Activated B cell treated with CpG ODN at 0.5 μM for 24 hours (primary cell): Measurements from ENCODE around the gene PIK3R6. TPM values are rescaled to one million over a fixed set of nuclear protein-coding genes. Genes with fewer than 3 reads are reported as not detected.
A peak's percentile ranks its signal among the peaks of the same experiment; 100 is the strongest.

Source experiments
- ATAC-seq: fragments of 200-7000 bp; cut with Tn5 transposase; one replicate; pipeline ENCODE4 v1.10.0; 2021; ENCODE audit warnings: low read depth, mild to moderate bottlenecking, moderate library complexity
- CTCF ChIA-PET: fragments of 350-600 bp; sonication (Branson Sonifier 250); formaldehyde crosslinking; loops from one replicate; lab custom pipeline; 2021; ENCODE audit warnings: antibody characterized with exemption; lab: Charles Lee
- POLR2A ChIA-PET: fragments of 350-600 bp; sonication (Branson Sonifier 250); formaldehyde crosslinking; loops from one replicate; lab custom pipeline; 2021; ENCODE audit warnings: antibody characterized with exemption; lab: Charles Lee
- DNase-seq: peaks from one replicate; pipeline ENCODE4 v3.0.0; 2022
- H3K27ac Mint-ChIP-seq: one replicate; pipeline ENCODE4 v1.8.0; 2020; ENCODE audit warnings: mixed read lengths
- H3K27me3 Mint-ChIP-seq: one replicate; pipeline ENCODE4 v1.8.0; 2021; ENCODE audit warnings: mixed read lengths
- H3K36me3 Mint-ChIP-seq: one replicate; pipeline ENCODE4 v1.8.0; 2021; ENCODE audit warnings: low read depth, mixed read lengths
- H3K4me1 Mint-ChIP-seq: one replicate; pipeline ENCODE4 v1.8.0; 2021; ENCODE audit warnings: mixed read lengths
- H3K4me3 Mint-ChIP-seq: one replicate; pipeline ENCODE4 v1.8.0; 2020; ENCODE audit warnings: mild to moderate bottlenecking, mixed read lengths
- H3K9me3 Mint-ChIP-seq: one replicate; pipeline ENCODE4 v1.8.0; 2020; ENCODE audit warnings: mixed read lengths
- intact Hi-C: fragments of 100-400 bp; cut with micrococcal nuclease; formaldehyde crosslinking; loops from one replicate; pipeline ENCODE4 v1.15.1; 2024
- total RNA-seq: library from RNA; stranded (reverse); gene quantifications from 2 replicates; pipeline ENCODE4 v1.2.3, GENCODE V29; 2022
- TF ChIP-seq, protein P1 (sequence below): fragments of 200-600 bp; IDR thresholded peaks from one replicate; pipeline ENCODE4 v1.8.0; 2022; ENCODE audit warnings: antibody characterized with exemption, mild to moderate bottlenecking

The PIK3R6 gene
- total RNA-seq, 1 donor from 2014 or later, result 0.91 TPM

DNA sequence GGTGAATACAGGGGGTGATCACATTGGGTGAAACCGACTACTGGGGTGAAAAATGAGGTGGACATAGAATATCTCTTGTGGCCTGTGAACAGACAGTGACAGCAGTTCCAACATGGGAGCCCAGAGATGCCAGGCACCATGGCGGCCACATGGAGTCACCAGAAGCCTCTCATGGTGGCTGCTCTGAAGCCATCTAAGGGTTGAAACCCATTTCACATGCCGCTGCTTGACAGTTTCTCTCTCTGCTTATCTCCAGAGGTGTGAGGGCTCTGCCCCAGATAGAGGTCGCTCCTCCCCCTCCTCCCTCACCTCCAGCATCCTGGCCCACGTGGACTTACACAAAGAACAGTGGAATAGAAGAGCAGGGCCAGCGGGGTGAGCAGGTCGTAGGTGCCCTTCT lies 37.9 kb upstream of the PIK3R6 start:
- DNase-seq (no peak), ATAC-seq (no peak)
- CTCF ChIA-PET, result no interaction called here
- Mint-ChIP-seq H3K27me3 (no peaks in the 10 kb centered on the region), H3K27ac (no peak overlapping the region), H3K9me3 (no peaks in the 10 kb centered on the region), H3K4me1 (peaks cover 37% of the 10 kb centered on the region), H3K36me3 (peaks cover 72% of the 10 kb centered on the region), H3K4me3 (no peak overlapping the region)
- POLR2A ChIA-PET, result no interaction called here
- TF ChIP-seq, protein P1, sequence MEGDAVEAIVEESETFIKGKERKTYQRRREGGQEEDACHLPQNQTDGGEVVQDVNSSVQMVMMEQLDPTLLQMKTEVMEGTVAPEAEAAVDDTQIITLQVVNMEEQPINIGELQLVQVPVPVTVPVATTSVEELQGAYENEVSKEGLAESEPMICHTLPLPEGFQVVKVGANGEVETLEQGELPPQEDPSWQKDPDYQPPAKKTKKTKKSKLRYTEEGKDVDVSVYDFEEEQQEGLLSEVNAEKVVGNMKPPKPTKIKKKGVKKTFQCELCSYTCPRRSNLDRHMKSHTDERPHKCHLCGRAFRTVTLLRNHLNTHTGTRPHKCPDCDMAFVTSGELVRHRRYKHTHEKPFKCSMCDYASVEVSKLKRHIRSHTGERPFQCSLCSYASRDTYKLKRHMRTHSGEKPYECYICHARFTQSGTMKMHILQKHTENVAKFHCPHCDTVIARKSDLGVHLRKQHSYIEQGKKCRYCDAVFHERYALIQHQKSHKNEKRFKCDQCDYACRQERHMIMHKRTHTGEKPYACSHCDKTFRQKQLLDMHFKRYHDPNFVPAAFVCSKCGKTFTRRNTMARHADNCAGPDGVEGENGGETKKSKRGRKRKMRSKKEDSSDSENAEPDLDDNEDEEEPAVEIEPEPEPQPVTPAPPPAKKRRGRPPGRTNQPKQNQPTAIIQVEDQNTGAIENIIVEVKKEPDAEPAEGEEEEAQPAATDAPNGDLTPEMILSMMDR, result no peak
- intact Hi-C loops, result no loop called here

DNA sequence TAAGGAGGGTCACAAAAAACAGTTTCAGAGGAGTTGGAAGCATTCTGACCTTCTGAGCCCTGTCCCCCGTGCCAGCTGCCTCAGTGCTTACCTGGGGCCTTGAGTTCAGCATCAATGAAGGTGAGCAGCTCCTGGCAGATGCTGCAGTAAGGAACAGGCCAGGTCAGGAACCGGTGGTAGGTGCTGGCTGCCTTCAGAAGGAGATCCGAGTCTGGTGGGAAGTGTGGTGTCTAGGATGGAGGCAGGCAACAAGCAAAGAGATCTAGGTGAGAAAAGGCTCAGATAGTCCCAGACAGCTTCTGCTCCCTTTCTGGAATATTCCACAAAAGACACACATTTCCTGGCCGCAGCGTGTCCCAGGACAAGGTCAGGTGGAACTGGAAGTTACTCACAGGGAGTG lies 37.2 kb upstream of the PIK3R6 start:
- Mint-ChIP-seq H3K4me3 (no peak overlapping the region), H3K9me3 (no peaks in the 10 kb centered on the region), H3K4me1 (peaks cover 37% of the 10 kb centered on the region), H3K27ac (peak overlapping the region; percentile 20), H3K36me3 (peaks cover 71% of the 10 kb centered on the region), H3K27me3 (no peaks in the 10 kb centered on the region)
- TF ChIP-seq, protein P1, result no peak
- ChIA-PET POLR2A (no interaction called here), CTCF (no interaction called here)
- ATAC-seq (no peak), DNase-seq (no peak)
- intact Hi-C loops, result no loop called here

DNA sequence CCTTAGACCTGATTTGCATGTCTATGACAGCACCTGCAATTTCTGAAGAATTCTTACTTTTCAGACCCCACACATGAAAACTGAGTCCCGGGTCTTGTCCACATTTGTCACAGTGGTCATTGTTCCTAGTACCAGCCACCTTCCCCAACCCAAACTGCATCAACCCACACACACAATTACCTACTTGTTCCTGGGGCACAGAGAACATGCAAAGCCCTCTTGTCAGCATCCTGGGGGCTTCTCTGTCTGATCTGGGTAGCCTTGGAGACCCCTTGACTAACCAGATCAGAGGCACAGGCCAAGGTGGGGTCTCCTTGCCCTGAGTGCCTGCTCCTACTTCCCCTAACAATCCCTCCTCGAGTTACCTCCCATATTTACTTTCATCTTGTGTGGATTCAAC lies 36.7 kb upstream of the PIK3R6 start:
- TF ChIP-seq, protein P1, result no peak
- ChIA-PET POLR2A (no interaction called here), CTCF (no interaction called here)
- ATAC-seq (no peak), DNase-seq (no peak)
- Mint-ChIP-seq H3K36me3 (peaks cover 68% of the 10 kb centered on the region), H3K4me3 (no peak overlapping the region), H3K4me1 (peaks cover 41% of the 10 kb centered on the region), H3K9me3 (no peaks in the 10 kb centered on the region), H3K27me3 (no peaks in the 10 kb centered on the region), H3K27ac (peak overlapping the region; percentile 20)
- intact Hi-C loops, result no loop called here

DNA sequence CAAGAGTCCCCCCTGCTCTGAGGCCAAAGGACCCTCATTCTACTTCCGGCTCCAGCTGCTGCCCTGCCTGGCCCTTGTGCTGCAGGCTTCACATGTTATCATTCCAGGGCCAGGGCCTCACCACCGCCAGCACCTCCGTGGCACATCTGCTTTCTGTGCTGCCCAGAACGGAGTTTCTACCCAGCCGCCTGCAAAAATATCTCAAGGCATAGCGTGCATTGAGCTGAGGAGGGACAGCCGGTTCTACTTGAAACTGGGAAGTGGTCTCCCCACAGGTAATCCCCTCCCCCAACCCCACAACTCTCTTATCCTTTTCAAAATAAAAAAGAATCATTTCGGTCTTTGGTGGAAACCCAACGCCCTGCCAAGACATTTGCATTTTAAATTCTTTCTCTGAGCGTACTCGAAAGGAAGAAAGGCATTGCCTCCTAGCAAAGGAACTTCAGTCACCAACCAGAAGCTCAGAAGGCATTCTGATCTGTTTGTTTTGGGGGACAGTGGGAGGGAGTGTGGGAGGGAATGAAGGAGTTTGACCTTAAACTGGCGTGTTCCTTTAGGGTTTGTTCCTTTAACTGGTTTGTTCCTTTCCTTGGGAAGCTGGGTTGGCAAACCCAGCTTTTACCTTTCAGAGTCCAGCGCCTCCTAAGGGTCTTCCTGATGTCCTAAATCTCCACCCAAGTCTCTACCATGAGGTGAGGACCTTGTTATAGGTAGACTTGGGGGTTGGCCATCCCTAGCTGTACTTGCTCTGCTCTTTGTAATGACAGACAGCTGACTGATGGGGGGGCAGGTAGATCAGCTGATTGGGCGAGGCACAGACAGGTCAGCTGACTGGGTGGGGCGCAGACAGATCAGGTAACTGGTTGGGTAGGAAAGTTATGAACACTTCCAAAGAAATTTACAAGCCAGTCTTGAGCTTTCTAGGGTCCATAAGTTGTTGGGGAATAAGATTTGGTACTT lies 33.4 kb upstream of the PIK3R6 start:
- Mint-ChIP-seq H3K4me3 (peak overlapping the region; percentile 53), H3K27me3 (no peaks in the 10 kb centered on the region), H3K4me1 (peaks cover 66% of the 10 kb centered on the region), H3K27ac (peak overlapping the region; percentile 86), H3K9me3 (no peaks in the 10 kb centered on the region), H3K36me3 (peaks cover 62% of the 10 kb centered on the region)
- CTCF ChIA-PET, result interaction anchor here (0.7 to 3.4 kb wide), 15 partner anchors 10 to 155 kb away, joined by 3 to 23 read pairs (median 3); partner anchors contain the start of genes MFSD6L and PIK3R5
- ATAC-seq, result peak; percentile 47
- no peak for DNase-seq
- intact Hi-C loops, result loop anchor here (1.0 kb wide), 1 partner anchor 11 kb away; no protein-coding TSS in a partner anchor
- POLR2A ChIA-PET, result interaction anchor here (0.5 to 5.0 kb wide), 14 partner anchors 9 to 653 kb away, joined by 3 to 47 read pairs (median 6); partner anchors contain the start of genes CTC1 and PIK3R5
- TF ChIP-seq, protein P1, result no peak

DNA sequence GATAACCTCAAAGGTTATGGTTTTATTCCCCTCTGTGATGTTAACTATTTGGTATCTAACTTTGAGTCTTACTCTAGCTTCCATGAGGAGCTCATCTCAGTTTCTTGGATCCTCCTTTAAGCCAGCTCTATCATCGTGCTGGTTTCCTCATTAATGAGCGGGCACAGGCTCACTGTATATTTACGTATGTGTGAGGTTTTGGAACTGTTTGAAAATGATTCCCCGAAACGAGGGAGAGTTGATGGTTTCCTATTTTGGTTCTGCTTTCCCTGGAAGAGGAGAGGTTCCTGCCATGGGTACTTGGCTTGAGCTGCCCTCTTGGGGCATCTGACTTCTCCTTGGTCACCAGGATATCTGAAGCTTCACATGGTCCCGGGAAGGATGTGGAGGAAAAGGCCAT lies 32.7 kb upstream of the PIK3R6 start:
- Mint-ChIP-seq H3K9me3 (no peaks in the 10 kb centered on the region), H3K4me3 (peak overlapping the region; percentile 53), H3K4me1 (peaks cover 70% of the 10 kb centered on the region), H3K27ac (peak overlapping the region; percentile 86), H3K27me3 (no peaks in the 10 kb centered on the region), H3K36me3 (peaks cover 59% of the 10 kb centered on the region)
- ATAC-seq, result no peak
- CTCF ChIA-PET, result interaction anchor here (0.7 to 3.4 kb wide), 10 partner anchors 10 to 154 kb away, joined by 3 to 23 read pairs (median 6); partner anchors contain the start of genes MFSD6L and PIK3R5
- intact Hi-C loops, result no loop called here
- POLR2A ChIA-PET, result interaction anchor here (0.6 to 5.0 kb wide), 9 partner anchors 10 to 652 kb away, joined by 3 to 47 read pairs (median 12); partner anchors contain the start of genes CTC1 and PIK3R5
- TF ChIP-seq, protein P1, result no peak
- DNase-seq, result no peak
